HG03039 (cell line): ENCODE measurements around the gene RGS5.

Experiments used
- ATAC-seq: cut with Tn5 transposase; IDR thresholded peaks from one replicate; pipeline ENCODE4 v1.9.1; 2021; ENCODE audit warnings: mild to moderate bottlenecking, moderate library complexity; ENCODE audit not compliant: unreplicated experiment

Gene RGS5

DNA sequence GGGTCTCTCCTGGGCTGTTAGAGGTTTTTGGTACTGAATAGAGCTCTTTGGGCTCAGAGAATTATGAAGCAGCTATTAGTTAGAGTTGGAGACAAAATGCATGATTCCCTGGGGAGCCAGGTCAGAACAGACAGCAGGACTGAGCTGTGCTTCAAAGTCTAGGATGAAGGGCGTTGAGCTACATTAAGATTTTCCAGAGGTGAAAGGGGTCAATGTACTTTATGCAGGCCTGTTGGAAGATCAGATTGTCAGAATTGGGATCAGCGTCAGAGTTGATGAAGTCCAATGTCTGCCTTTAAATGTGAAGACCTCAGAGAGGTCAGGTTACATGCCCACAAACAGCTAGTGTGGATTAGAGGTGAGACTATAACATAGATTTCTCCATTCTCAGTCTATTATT is 53.8 kb downstream of the RGS5 start:
- ATAC-seq = no peak

DNA sequence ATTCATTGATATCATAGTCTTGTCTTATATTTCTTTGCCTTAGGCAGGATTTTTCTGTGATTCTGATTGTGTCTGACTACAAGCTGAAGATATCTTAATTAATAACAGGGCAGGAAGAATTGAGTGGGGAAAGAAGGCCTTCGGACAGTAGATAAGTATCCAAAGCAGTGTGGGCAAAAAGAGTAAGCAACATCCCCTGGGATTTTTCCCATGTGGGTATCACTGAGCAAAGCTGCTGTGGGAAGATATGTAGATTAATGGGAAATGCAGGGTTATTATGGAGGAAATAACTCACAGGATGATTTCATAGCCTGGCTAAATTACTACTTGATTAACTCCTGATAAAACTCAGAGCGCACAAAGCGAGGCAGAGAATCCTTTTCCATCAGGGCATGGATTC is 55.7 kb downstream of the RGS5 start:
- no peak for ATAC-seq

DNA sequence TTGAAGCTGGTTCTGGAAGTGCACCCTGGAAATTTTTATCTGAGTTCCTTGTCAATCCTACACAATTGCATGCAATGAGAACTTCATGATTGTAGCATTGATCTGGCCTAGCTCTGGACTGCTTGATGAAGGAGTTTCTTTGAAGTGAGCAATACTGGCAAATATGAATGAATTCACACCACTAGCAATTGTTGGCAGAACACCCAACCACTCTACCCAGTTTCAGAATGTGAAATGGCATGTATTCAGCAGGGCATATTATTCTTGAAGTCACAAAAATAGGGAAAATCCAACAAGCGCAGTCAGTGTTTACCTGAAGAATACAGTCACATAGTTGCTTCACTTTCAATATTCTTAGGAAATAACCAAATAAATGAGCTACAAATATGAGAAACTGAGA is 57.3 kb downstream of the RGS5 start:
- ATAC-seq = no peak

DNA sequence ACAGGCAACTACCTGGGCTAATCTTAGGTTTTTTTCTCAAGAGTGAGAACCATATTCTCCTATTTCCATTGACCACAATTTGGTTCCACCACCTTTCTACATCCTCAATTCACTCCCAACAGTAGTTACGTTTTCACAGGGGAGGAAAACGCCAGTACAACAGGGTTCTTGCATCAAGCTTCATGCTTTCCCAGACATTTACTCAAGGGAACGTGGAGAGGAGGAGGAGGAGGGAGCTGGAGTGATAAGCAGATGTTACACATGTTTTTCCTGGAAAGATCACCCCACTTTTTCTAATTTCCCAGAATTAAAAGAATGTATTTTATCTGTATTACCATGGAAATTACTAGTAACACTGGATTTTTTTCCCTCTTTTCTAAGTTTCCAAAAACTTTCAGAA is 58.3 kb downstream of the RGS5 start:
- no peak for ATAC-seq

DNA sequence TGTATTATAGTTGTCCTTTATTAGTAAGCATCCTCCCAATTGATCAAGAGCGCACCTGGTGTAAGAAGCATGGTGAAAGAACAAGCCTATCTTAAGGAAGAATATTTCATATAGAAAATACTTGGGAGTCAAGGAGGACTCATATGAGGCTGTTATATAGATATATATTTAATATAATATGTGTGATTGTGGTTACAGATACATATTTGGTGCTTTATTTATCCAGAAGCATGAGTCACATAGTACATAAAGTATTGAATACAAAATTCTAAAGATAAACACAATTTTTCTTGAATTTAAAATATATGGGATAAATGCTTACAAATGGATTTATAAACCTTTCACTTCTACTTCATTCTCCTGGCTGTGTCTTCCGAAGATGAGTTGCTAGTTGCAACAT is 60.6 kb downstream of the RGS5 start:
- no peak for ATAC-seq

DNA sequence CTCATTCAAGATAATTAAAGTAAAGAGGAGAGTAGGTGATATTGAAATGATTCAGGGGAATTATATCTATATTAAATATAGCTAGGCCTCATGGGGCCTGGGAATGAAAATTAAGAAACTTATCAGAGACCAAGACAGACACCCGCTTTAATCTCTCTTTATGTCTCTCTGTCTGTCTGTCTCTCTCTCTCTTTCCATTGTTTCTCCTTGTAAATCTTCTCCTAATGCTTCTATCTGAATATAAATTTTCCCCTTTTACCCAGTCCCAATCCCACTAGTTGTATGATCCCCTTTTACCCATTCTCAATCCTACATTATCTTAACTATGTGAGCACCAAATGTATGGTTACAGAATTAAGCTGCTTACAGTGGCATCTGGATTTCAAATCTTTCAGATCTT is 61.2 kb downstream of the RGS5 start:
- ATAC-seq = no peak

DNA sequence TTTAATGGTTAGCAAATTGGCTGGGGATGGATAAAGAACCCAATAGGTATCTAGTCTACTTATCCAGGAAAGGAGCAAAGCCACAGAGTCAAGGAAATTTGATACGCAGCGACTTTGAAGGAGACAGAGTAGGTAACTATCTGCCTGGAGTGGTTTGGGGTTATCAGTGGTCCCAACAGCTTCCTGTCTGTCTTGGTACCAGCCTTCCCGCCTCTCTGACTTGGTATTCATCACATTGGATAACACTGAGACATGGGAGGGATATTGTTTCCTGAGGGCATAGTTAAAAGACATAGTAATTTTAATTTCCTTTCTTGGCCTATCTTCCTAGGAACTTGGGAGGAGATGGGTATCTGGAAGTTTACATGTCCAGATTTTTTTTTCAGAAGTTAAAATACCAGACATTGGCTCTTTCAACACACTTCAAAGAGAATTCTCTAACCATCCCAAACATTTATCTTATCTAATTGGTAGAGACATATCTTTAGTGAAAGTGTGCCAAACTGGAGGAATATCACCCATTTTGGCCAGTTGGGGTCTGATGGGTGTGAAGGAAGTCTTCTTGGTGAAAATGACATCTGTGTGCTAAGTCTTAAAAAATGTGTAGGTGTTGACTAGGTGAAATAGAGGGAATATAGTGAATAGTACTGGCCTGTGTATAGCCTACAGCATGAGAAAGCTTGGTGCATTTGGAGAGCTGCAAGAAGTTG is 65.0 kb downstream of the RGS5 start:
- no peak for ATAC-seq

DNA sequence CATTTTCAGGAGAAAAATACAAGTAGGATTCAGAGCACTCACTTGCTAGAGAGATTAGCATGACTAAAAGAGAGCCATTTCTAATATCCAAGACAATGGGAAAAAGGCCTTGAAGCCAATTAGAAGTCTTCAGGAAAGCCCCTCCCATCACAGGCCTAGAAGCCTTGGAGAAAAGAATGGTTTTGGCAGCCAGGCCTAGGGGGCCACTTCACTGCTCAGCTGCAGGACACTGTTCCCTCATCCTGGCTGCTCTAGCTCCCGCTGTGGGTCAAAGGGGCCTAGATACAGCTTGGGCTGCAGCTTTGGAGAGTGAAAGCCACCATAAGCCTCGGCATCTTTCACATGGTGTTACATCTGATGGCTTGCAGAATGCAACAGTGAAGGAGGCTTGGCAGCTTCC is 70.7 kb downstream of the RGS5 start:
- ATAC-seq = no peak

DNA sequence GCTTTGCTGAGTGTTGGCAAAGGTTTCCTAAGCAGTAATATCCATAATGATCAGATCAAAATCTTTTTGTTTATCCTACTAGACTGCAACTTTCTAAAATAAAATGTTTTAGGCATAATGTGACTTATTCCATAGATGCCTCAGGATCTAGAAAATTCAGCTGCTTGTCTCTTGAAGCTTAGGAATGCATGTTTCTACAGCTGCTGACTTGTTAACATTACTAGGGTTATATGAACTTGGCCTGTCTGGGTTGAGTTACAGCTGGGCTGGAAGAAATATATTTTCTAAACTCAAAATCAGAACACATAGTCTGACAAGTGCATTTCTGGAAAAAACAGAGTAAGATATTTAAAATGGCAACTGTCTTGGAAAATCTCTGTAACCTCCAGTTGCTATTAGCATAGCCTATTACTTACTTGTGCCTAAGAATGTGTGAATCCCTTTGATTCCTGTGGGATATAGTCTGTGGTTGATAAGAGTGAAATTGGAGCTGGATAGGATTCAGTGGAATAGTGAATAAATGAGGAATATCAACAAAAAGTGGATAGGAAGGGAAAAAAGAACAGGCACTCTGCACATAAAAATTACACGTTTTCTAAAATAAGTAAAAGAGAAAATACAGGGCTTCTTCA is 72.4 kb downstream of the RGS5 start:
- ATAC-seq = no peak

DNA sequence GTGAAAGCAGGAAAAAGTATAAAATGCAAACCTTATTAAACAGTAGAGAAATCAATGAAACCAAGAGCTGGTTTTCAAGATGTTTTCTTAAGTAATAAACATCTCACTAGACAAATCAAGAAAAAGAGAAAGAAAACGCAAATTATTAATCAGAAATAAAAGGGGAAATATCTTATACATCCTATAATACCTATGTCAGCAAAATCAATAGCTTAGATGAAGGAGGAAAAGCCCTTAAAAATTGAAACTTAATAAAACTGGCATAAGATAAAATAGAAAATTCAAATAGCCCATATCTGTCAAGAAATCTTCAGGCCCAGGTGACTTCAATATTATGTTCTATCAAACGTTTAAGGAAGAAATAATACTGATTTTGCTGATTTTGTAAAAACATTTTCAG is 74.4 kb downstream of the RGS5 start:
- no peak for ATAC-seq

DNA sequence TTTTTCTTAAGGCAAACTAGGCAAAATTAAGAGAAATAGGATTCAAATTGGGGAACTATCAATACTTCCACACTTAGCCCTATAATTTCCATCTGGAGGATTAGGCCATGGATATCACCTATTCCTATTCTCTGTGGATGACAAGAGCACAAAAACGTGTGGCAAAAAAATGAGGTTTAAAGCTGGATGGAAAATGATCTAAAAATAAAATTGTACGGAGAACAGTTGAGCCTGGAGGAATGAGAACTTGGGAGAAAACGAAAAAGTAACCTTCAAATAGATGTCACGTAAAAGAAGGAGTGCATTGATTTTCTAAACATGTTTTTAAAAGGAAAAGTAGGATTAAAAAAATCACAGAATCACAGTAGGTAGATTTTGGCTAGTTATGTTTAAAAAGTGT is 77.9 kb downstream of the RGS5 start:
- ATAC-seq = no peak

DNA sequence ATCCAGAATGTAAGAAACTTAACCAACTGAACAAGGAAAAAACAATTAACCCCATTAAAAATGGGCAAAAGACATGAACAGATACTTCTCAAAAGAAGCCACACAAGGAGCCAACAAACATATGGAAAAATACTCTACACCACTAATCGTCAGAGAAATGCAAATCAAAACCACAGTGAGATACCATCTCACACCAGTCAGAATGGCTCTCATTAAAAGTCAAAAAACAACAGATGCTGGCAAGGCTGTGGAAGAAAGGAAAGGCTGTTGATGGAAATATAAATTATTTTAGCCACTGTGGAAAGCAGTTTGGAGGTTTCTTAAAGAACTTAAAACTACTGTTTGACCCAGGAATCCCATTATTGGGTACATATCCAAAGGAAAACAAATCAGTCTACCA is 82.3 kb downstream of the RGS5 start:
- ATAC-seq = no peak

DNA sequence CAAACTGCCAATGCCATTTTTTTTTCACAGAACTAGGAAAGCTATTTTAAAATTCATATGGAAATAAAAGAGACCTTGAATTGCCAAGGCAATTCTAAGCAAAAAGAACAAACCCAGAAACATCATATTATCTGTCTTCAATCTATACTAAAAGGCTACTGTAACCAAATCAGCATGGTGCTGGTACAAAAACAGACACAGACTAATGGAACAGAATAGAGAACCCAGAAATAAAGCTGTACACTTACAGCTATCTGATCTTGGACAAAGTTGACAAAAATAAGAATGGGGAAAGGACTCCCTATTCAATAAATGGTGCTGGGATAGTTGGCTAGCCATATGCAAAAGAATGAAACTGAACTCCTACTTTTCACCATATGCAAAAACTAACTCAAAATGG is 83.0 kb downstream of the RGS5 start:
- no peak for ATAC-seq

DNA sequence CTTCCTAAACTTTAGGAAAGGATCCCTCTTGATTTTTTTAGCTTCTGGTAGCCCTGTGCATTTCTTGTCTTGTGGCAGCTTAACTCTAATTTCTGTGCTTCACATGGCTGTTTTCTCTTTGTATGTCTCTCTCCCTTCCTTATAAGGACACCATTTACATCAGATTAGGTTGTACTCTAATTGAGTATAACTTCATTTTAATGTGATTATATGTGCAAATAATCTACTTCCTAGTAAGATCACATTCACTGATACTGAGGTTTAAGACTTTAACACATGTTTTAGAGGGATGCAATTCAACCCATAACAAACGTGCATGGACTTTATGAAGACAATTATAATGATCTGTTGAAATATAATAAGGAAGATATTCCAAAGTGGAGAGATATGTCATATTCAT is 86.8 kb downstream of the RGS5 start:
- no peak for ATAC-seq

DNA sequence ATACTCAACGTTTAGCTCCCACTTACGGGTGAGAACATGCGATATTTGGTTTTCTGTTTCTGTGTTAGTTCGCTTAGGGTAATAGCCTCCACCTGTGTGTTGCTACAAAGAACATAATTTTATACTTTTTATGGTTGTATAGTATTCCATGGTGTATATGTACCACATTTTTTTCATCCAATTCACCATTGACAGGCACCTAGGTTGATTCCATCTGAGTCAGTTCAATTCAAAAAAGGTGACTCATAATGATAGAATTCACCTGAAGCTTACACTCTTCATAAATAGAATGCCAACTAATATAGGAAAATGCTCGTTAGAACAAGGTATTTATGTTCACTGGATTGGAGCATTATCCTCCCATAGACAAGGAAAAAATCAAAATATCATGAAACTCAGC is 95.1 kb downstream of the RGS5 start:
- ATAC-seq = no peak

DNA sequence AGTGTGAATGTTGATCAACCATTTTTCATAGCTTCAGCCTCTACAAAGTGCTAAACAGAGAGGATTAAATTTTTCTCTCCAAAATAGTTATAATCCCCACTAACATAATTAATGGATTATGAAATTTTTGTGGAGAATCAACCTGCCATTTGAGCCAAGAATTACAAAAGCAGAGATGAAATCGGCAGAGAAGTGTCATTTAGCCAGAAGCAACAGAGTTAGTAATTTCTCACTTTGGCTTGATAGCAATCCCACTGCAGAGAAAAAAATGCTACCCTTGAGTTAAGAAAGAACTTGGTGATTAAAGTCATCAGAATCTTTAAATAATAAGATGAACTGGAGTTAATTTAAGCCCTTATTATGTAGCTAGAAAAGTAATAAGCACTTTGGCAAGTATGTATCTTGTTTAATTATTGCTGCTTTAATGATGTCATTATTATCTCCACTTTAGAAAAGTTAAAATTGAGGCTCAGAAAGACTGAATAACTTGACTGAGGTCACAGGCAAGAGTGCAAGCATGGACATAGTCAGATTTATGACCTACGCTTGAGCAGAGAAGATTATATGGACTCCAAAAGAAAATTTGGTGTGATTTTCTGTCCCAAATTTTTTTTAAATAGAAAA is 96.2 kb downstream of the RGS5 start:
- no peak for ATAC-seq

DNA sequence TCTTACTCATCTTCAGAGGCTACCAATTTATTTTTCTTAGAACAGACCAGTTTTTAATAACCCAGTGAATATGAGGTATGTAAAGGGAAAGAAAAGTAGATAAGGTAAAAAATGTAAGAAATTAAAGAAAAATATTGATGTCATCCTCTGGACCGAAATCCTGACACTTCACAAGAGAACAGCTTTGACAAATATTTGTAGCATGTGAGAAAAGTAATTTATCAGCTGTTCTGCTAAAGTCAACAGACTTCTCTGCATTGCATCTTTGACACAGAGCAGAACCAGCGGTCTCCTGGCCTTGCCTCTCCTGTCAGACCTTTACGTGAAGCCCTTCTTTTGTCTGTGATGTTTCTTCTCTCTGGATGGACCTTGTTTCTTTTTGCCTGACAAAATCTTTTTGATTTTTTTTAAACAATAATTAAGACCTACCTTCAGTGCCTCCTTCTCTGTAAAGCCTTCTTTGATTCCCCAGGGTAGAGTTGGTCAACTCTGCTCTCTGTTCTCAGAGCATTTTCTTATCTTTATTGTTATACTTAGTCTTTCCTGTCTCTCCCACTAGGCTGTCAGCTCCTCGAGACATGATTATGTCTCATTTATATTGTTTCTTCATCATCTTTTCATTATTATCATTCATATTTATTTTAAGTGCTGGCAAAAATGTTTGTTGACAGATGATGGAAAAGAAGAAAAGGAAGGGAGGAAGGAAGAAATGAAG is 98.2 kb downstream of the RGS5 start:
- ATAC-seq = no peak

DNA sequence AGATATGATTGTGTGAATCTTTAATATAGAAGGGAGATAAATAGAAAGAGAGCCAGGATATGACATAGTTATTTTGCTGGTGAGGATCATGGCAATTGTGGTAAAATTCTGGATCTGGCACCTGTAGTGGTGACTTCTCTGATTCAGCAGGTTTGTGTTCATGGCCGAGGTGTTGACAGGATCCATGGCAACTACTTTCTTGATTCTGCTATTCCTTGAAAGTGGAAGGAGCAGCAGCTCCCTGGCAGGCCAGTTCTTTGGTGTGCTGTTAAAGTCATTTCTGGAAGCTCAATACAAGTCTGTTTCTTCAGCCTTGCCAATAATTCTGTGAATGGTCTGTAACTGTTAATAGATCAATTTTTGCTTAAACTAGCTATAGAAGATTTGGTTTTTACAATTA is 100.1 kb downstream of the RGS5 start:
- ATAC-seq = no peak

DNA sequence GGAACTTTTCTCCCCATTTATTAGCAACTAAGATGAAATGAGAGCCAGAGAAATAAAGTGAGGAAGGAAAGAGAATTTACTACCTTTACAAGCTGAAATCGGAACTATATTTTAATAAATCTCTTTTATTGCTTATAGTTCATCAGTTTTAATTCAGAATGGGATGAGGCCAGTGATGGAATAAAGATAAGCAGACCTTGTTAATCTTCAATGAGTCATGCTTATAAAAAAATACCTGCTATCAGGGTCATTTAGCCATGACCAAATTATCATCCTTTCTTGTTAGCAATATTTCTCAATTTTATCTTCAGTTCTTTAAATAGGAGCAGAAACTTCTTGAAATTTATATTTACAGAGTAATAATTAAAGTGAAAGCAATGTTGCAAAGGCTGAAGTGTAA is 107.5 kb downstream of the RGS5 start:
- ATAC-seq = no peak

DNA sequence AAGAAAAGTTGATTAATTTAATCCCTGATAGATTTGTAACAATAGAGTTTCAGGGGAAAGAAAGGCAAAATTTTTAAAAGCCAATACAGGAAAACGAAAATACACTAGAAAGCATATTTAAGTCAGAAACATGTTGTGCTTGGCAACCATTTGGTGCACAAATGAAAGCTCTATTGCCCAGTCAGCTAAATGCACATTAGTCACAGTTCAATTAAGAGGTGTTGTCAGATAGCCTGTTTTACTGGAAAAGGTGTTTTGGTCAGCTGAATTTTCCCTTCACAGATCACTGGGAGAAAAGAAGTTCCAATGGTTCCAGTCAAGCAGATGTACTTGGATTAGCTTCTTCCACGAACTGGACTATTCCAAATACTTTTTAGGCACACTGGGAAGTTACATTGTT is 108.1 kb downstream of the RGS5 start:
- ATAC-seq = no peak

DNA sequence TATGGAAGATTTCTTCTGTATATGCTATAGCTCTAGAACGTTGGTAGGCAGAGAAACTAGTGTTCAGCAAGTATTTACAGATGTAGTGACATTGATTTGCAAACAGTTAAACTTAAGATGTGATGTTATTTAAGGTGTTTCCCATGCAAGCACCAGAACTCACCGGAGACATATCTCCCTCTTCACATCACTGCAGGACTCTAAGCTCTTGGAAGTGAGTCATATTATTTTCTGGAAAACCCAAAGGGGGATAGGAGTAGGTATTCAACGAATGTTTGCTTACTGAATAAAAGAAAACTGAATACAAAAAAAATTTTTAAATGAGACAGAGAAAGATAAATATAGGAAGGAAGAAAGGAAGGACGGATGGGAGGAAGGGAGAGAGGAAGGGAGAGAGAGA is 108.5 kb downstream of the RGS5 start:
- ATAC-seq = no peak

DNA sequence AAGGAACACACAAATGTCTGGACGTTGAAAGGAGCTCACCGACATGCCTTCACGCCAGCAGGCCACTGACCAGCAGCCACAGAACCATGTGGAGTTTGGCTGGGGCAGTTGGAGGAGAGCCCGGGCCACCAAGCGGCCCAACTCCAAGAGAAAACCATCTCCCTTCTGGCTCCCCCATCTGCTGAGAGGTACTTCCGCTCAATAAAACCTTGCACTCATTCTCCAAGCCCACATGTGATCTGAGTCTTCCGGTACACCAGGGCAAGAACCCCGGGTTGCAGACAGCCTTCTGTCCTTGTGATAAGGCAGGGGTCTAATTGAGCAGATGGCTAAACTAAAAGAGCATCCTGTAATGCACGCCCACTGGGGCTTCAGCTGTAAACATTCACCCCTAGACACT is 109.1 kb downstream of the RGS5 start:
- ATAC-seq = no peak
